Fibroblast of skin of left biceps (primary cell): Measurements from ENCODE around the gene CMTR1.

ENCODE experiments used
- DNase-seq, 2 experiments: peaks; one replicate each; pipeline ENCODE4 v3.0.0-alpha.2; 2013; ENCODE audit warnings: low read depth in 2 of 2

The CMTR1 gene

GRCh38 chr6:37513576-37513975 is 80.6 kb downstream of the CMTR1 start:
- no peak for DNase-seq

GRCh38 chr6:37514321-37514771 is 81.3 kb downstream of the CMTR1 start:
- DNase-seq = peak in 1 of 2 experiments; percentile 17

GRCh38 chr6:37514837-37515236 is 81.8 kb downstream of the CMTR1 start:
- no peak for DNase-seq

- DNase-seq = no peak
These were observed 82.7 kb downstream of the CMTR1 start for GRCh38 chr6:37515712-37516075.

GRCh38 chr6:37516076-37516919 is 83.3 kb downstream of the CMTR1 start:
- no peak for DNase-seq

- DNase-seq = no peak
These were observed 83.9 kb downstream of the CMTR1 start for GRCh38 chr6:37516920-37517405.

GRCh38 chr6:37517411-37517812 is 84.4 kb downstream of the CMTR1 start:
- peak in 1 of 2 experiments; percentile 11 for DNase-seq

GRCh38 chr6:37518116-37518515 is 85.1 kb downstream of the CMTR1 start:
- no peak for DNase-seq

GRCh38 chr6:37519461-37519860 is 86.4 kb downstream of the CMTR1 start:
- no peak for DNase-seq

- no peak for DNase-seq
These were observed 87.9 kb downstream of the CMTR1 start for GRCh38 chr6:37520926-37521325.

GRCh38 chr6:37521674-37522073 is 88.7 kb downstream of the CMTR1 start:
- DNase-seq = no peak

- no peak for DNase-seq
These were observed 89.8 kb downstream of the CMTR1 start for GRCh38 chr6:37522836-37523235.

- DNase-seq = no peak
These were observed 90.4 kb downstream of the CMTR1 start for GRCh38 chr6:37523412-37523811.

GRCh38 chr6:37524025-37524969 is 91.3 kb downstream of the CMTR1 start:
- no peak for DNase-seq

GRCh38 chr6:37524970-37525318 is 91.9 kb downstream of the CMTR1 start:
- DNase-seq = no peak

- DNase-seq = no peak
These were observed 92.7 kb downstream of the CMTR1 start for GRCh38 chr6:37525460-37526357.

- no peak for DNase-seq
These were observed 95.5 kb downstream of the CMTR1 start for GRCh38 chr6:37528541-37528940.

GRCh38 chr6:37530297-37530696 is 97.3 kb downstream of the CMTR1 start:
- no peak for DNase-seq

- peak in 1 of 2 experiments; percentile 19 for DNase-seq
These were observed 98.0 kb downstream of the CMTR1 start for GRCh38 chr6:37531026-37531425.
